Activated CD4-positive, alpha-beta memory T cell treated with anti-CD3 and anti-CD28 coated beads for 36 hours (primary cell): ENCODE measurements around the gene GNLY. TPM values are rescaled to one million over a fixed set of nuclear protein-coding genes. Genes with fewer than 3 reads are reported as not detected.

Experiments used
- total RNA-seq, 2 experiments: library from RNA; stranded (reverse); gene quantifications; one replicate each; pipeline ENCODE4 v1.2.3, GENCODE V29; 2021

Gene GNLY
- total RNA-seq, 2 experiments from 2014 or later, result 21.5 to 22.8 TPM

Other genes with a start within 250 kb of the GNLY start
- 100 to 1,000 TPM; 196 to 208 TPM for gene MAT2A, start 155.2 kb upstream of the GNLY start, total RNA-seq
- 10 to 100 TPM; 24.2 to 25.2 TPM for gene GGCX, start 132.9 kb upstream of the GNLY start, total RNA-seq
- gene VAMP8, start 116.8 kb upstream of the GNLY start, total RNA-seq, result 100 to 1,000 TPM; 112 to 114 TPM
- gene VAMP5, start 109.9 kb upstream of the GNLY start, total RNA-seq, result 10 to 100 TPM; 49.7 to 51.9 TPM
- 100 to 1,000 TPM; 120 to 124 TPM for gene RNF181, start 98.6 kb upstream of the GNLY start, total RNA-seq
- gene TMEM150A, start 91.7 kb upstream of the GNLY start, total RNA-seq, result 1 to 10 TPM; 1.2 to 1.6 TPM
- gene C2orf68, start 82.3 kb upstream of the GNLY start, total RNA-seq, result 10 to 100 TPM; 36.3 to 39.1 TPM
- 10 to 100 TPM; 83.2 to 83.4 TPM for gene USP39, start 78.2 kb upstream of the GNLY start, total RNA-seq
- not detected for gene SFTPB, start 26.2 kb upstream of the GNLY start, total RNA-seq
- not detected for gene ATOH8, start 59.6 kb downstream of the GNLY start, total RNA-seq
- gene ST3GAL5, start 194.6 kb downstream of the GNLY start, total RNA-seq, result 10 to 100 TPM in 1 of 2 experiments, 1 to 10 TPM in 1; 9.6 to 11.5 TPM